ENCODE results near the gene SNX5.

The SNX5 gene

GRCh38 chr20:17910828-17911294 lies 57.7 kb downstream of the SNX5 start:
- H3K27ac ChIP-seq, result no peak overlapping the region
- TF ChIP-seq ZFX (IDR thresholded peaks at IDR 0.05; ENCODE audit: borderline replicate concordance), result no peak
- no peak for TF ChIP-seq CTCF (IDR thresholded peaks at IDR 0.05)

GRCh38 chr20:17909869-17910321 lies 58.7 kb downstream of the SNX5 start:
- no peak overlapping the region for H3K27ac ChIP-seq
- TF ChIP-seq CTCF (IDR thresholded peaks at IDR 0.05), result no peak
- TF ChIP-seq ZFX (IDR thresholded peaks at IDR 0.05; ENCODE audit: borderline replicate concordance), result no peak

GRCh38 chr20:17905544-17905943 lies 63.0 kb downstream of the SNX5 start:
- H3K27ac ChIP-seq, result no peak overlapping the region
- TF ChIP-seq CTCF (IDR thresholded peaks at IDR 0.05) (no peak), ZFX (IDR thresholded peaks at IDR 0.05; ENCODE audit: borderline replicate concordance) (no peak)

- TF ChIP-seq ZFX (IDR thresholded peaks at IDR 0.05; ENCODE audit: borderline replicate concordance) (no peak), CTCF (IDR thresholded peaks at IDR 0.05) (no peak)
- H3K27ac ChIP-seq, result no peak overlapping the region
Measured at GRCh38 chr20:17904027-17904426, 64.6 kb downstream of the SNX5 start.

- no peak overlapping the region for H3K27ac ChIP-seq
- TF ChIP-seq CTCF (IDR thresholded peaks at IDR 0.05) (no peak), ZFX (IDR thresholded peaks at IDR 0.05; ENCODE audit: borderline replicate concordance) (no peak)
Measured at GRCh38 chr20:17902531-17903083, 66.0 kb downstream of the SNX5 start.

GRCh38 chr20:17901971-17902370 lies 66.6 kb downstream of the SNX5 start:
- TF ChIP-seq ZFX (IDR thresholded peaks at IDR 0.05; ENCODE audit: borderline replicate concordance), result no peak
- no peak for TF ChIP-seq CTCF (IDR thresholded peaks at IDR 0.05)
- no peak overlapping the region for H3K27ac ChIP-seq

- TF ChIP-seq ZFX (IDR thresholded peaks at IDR 0.05; ENCODE audit: borderline replicate concordance) (no peak), CTCF (IDR thresholded peaks at IDR 0.05) (peak; percentile 91)
- H3K27ac ChIP-seq, result no peak overlapping the region
Measured at GRCh38 chr20:17898548-17898994, 70.0 kb downstream of the SNX5 start.
